CD1c-positive myeloid dendritic cell (primary cell): Measurements from ENCODE around the gene PRKCE.
A peak's percentile ranks its signal among the peaks of the same experiment; 100 is the strongest.

Experiments used
- DNase-seq: peaks from one replicate; pipeline ENCODE4 v3.0.0-alpha.2; 2016; ENCODE audit errors: extremely low spot score

PRKCE gene

DNA sequence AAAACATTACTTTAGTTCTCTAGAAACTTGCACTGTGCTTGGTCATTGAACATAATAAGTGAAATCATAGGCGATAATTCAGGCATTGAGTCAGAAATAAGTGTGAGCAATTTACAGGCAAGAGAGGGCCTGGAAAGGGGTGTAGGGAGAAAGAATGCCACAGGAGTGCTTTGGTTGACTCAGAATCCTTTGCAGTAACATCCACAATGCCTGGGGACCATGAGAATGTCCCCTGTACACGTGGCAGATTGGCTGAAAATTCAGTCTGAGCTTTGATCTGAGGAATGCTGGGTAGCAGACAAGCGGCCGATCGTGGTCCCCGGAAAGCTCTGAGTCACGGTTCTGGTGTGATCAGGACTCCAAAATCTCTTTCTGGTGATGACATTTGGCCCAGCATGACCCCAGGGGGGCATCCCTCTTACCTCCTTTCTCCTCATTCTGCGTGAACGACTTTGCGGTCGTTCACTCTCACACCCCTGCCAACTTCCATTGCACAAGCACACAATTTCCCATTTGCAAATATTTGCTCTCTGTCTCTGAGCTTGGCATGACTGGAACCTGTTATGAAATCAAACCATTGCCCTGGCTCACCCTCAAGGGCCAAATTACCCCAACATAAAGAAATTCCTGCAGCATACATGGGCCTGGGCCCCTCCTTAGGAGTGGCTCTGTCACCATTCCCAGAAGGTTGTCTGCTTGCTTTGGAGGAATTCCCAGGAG is 340.7 kb downstream of the PRKCE start:
- no peak for DNase-seq

DNA sequence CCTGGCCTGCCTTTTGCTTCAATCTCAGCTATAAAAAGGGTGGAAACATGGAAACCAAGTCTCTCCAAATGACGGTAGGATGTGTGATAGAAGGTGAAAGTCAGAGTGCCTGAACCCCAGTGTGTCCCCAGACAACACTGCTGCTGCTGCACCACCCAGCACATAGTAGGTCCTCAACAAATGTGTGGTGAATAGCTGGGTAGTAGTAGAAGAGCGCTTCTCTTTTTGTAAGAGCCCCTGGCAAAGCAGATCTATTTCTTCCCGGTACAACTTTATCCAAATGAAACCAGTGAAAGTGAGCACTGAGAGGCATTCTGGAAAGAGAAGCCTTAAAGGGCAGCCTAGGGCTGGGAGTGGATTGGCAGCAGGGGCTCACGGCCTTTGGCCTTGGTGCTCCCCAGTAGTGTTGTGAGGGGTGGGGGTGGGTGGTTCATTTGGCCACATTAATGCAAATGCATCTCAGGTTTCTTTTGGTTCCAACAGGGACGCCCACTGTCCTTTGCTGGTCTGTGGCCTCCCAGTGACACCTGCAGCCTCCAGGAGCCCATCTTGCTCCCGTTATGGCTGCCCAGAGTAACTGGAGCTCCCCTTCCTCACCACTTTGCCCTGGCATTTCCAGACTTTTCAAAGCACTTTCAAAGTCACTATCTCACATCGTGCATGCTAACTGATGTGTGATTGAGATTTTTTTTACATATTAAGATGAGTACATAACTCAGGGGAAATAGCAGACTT is 341.4 kb downstream of the PRKCE start:
- no peak for DNase-seq

- DNase-seq: peak; percentile 78
Measured at GRCh38 chr2:45993476-45993991, 342.1 kb downstream of the PRKCE start.

GRCh38 chr2:45994060-45994459 is 342.6 kb downstream of the PRKCE start:
- DNase-seq: no peak

DNA sequence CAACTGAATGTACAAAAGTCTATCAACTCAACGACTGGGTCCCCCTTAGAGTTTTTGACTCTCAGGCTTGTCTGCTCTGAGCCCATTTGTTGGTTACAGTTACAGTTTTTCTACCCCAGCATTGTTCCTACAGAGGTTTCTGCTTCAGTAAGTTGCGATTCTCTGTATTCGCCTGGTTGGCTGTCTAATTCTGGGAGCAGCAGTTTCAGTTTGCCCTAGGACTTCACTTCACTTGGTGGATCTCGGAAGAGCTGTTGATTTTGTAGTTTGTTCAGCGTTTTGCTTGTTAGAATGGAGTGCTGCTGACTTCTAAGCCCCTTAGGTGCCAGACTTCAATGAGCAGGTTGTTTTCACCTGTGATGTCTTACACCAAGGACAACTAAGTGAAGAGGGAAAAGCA is 349.2 kb downstream of the PRKCE start:
- DNase-seq: no peak

DNA sequence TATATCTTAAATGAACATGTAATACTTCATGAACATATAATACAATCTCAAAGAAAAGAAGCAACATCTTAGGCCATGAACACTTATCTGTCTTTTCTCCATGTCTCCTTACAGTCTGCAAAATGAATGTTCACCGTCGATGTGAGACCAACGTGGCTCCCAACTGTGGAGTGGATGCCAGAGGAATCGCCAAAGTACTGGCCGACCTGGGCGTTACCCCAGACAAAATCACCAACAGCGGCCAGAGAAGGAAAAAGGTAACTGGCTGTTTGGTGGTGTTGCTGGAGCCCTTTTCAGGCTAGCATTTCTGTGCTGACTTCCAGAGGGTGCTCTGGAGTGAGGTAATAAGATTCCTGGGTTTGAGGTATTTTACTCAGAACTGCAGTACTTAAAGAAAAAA is 349.8 kb downstream of the PRKCE start:
- no peak for DNase-seq

- no peak for DNase-seq
Measured at GRCh38 chr2:46001741-46002506, 350.4 kb downstream of the PRKCE start.

- DNase-seq: no peak
Measured at GRCh38 chr2:46002507-46002883, 351.0 kb downstream of the PRKCE start.

- no peak for DNase-seq
Measured at GRCh38 chr2:46002947-46003346, 351.5 kb downstream of the PRKCE start.

DNA sequence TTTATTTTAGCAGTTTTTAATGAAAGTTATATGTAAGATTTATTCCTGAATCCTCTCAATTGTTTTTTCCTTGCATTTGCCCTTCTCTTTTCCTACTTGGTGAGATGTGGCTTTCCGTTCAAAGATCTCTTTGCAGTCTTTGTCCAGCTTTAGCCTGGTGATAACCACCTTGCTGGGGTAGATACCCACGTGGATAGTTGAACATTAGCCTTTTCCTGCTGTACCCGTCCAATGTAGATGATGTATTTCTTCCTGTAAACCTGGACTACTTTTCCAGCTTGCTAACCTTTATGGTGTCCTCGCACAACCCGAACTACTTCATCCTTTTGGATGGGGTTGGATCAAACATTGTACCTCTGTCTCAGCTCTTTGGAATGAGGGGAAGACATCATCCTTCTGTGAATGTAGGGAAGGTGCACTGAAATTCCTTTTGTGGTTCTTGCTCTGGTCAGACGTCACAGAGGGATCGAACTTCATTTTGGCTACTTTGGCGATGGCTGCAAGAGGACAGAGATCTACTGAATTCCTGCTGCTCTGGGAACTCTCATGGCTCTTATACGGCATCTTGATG is 352.5 kb downstream of the PRKCE start:
- no peak for DNase-seq

DNA sequence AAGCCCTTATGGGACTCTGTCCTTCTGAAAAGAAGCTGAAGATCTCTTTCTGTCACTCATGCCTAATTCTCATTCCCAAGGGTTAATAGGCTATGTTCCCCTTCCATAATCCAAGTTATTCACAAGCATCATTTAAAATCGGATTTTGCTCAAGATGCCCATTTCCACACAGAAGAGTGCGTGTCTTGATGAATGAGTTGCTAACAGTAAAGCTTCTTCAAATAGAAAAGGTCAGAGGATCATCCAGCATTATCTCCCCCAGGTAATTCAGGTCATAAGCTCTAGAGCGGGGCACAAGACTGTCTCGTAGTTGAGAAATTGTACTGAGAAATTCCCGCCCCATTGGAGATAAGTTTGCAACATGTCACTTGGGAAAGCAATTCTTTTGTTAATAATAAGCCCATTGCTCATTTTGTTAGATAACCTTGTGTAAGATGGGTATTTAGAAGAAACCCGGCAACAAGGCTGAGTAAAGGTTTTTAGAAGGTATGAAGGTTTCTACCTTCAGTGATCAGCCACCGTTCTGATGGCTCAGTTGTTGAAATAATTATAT is 355.1 kb downstream of the PRKCE start:
- no peak for DNase-seq

- no peak for DNase-seq
Measured at GRCh38 chr2:46007412-46007811, 355.9 kb downstream of the PRKCE start.

- DNase-seq: no peak
Measured at GRCh38 chr2:46008091-46008870, 356.8 kb downstream of the PRKCE start.

- no peak for DNase-seq
Measured at GRCh38 chr2:46009315-46009714, 357.8 kb downstream of the PRKCE start.

- no peak for DNase-seq
Measured at GRCh38 chr2:46009772-46010171, 358.3 kb downstream of the PRKCE start.

- DNase-seq: no peak
Measured at GRCh38 chr2:46010223-46010924, 358.9 kb downstream of the PRKCE start.

GRCh38 chr2:46010925-46011490 is 359.5 kb downstream of the PRKCE start:
- peak; percentile 53 for DNase-seq

DNA sequence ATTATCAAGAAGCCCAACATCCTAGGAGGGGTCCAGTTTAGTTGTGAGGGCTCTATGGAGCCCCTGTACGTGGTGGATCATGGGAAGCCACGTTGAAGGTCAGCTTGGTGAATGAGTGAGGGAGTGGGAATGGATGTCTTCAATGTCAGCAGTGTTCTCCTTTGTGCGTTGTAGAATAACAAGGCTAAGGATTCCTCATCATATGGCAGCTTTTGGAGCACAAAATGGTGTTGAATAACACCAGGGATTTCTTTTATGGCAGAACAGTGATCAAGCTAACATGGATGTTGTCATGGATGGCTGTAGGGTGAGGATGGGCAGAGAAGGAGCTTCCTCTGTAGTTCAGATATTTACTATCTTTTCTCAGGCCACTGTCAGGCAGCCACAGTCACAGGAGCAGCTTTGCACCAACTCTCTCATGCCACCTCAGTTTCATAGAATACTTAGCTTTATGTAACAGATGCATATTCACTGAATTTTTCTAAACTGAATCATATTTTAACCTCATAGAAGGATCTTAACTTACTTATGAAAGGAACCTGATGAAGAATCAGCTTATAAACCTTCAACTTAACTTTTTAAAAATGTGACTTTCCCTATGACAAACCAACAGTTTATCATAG is 361.3 kb downstream of the PRKCE start:
- no peak for DNase-seq

- DNase-seq: no peak
Measured at GRCh38 chr2:46013726-46014125, 362.3 kb downstream of the PRKCE start.
